GM18907 (cell line): ENCODE measurements around the gene HTR3D.
"Not testable (repeated sequence)": the region's sequence is repeated elsewhere in the genome, so short reads cannot be mapped to it uniquely, and the experiment has no call there.

ENCODE experiments used
- ATAC-seq: cut with Tn5 transposase; IDR thresholded peaks from one replicate; pipeline ENCODE4 v1.9.1; 2021; ENCODE audit warnings: mild to moderate bottlenecking, moderate library complexity; ENCODE audit not compliant: unreplicated experiment

The HTR3D gene

DNA sequence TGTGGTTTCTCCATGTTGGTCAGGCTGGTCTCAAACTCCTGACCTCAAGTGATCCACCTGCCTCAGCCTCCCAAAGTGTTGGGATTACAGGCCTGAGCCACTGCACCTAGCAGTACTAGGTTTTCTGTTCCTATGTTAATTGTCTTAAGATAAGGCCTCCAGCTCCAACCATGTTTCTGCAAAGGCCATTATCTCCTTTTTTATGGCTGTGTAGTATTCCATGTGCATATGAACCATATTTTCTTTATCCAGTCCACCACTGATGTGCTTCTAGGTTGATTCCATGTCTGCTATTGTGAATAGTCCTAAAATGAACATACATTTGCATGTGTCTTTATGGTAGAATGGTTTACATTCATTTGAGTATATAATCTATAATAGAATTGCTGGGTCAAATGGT is 31.1 kb downstream of the HTR3D start:
- no peak for ATAC-seq

DNA sequence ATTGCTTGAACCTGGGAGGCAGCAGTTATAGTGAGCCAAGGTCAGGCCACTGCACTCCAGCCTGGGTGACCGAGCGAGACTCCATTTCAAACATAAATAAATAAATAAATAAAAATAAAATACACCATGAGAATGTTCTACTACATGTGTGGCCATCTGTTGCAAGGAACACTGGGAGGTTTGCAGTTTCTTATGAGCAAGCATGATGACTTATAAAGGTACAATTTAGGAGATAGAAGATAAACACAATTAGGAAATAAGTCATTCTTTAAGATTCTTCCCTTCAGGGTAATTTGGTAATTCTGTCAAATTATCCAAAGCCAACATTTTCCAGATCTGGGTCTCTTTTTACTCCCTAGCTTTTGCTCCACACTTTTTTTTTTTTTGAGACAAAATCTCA is 34.7 kb downstream of the HTR3D start:
- no peak for ATAC-seq

DNA sequence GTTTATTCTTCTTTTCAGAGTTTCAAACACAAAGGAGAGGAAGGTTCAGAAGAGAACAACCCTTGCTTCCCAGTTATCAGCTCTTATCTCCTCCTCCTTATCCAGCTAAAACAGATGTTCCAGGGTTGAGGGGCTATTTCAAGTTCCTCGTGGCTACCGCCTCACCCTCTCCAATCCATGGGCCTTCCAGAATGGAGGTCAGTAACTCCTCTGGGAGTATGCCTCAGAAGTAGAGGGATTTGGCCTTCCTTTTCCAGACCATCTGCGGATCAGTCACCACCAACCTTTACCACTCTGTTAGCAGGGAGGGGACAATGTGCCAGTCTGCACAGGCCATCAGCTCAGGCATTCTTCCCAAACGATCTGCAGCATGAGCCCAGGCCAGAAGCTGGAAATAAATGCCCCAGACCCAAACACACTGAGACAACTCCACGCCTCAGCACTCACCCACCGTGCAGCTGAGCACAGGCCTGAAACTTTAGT is 36.1 kb downstream of the HTR3D start:
- no peak for ATAC-seq

DNA sequence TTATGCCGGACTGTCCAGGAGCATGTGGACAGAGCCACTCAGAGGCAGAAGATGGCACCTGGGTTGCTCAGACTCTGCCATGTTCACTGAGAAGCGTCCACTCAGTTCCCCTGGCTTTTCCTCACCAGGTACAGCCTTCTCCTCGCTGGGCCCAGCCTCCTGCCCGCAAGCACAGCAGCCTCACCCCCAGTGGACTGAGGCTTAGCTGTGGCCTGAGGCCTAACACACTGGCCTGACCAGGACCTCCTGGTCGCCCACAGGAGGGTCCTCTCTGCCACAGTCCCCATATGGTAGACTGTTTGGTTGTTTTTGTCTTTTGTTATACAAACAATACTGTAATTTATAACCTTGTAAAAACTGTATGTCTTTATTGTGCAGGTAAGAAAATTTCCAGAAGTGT is 36.8 kb downstream of the HTR3D start:
- no peak for ATAC-seq

DNA sequence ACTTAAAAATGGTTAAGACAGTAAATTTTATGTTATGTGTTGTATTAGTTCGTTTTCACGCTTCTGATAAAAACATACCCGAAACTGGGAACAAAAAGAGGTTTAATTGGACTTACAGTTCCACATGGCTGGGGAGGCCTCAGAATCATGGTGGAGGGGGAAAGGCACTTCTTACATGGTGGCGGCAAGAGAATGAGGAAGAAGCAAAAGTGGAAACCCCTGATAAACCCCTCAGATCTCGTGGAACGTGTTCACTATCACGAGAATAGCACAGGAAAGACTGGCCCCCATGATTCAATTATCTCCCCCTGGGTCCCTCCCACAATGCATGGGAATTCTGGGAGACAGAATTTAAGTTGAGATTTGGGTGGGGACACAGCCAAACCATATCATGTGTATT is 39.6 kb downstream of the HTR3D start:
- ATAC-seq, result not testable (repeated sequence)

DNA sequence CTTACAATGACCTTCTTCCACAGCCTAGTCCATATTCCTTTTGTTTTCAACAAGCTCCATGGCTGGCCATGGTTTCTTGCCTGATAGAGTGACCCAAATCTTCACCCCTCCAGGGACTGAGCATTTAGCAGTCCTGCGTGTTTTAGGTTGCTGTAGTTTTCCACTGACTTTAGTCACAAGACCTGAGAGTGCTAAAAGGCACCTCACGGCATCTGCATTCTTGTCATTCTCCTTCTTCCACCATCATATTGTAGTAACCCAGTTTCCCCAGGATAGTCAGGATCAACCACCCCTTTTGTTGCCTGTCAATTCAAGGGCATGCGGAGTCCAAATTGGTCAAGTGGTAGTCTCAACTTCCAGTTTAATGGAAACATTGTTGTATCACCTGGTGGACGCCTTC is 42.1 kb downstream of the HTR3D start:
- no peak for ATAC-seq

DNA sequence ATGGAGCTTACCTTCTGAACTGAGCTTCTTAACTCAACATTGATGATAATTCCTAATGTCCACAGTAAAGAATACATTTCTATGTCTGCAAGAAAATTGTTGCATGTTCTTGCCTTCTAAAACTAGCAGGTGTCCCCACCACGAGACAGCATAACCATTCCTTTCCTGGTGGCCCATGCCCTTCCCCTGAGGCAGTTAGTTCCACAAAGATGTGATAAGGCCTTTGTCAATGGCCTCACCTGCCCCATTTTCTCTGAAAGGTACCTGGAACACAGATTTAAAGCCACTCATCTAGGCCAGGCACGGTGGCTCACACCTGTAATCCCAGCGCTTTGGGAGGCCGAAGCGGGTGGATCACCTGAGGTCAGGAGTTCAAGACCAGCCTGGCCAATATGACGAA is 44.4 kb downstream of the HTR3D start:
- no peak for ATAC-seq

DNA sequence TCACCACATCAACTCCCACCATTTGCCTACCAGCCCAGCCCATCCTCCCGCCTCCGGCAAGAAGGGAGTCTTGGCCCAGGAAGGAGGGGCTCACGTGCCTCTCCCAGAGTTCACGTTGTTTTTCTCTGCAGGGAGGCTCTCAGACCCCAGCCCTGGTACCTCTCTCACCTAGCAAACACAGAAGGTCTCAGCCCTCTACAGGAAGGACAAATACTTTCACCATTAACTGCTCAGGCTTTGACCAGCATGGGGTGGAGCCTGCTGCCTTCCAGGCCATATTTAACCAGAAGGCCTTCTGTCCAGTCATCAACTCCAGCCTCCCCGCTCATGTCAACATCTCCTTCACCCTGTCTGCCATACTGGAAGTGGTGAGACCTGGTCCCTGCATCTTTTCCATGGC is 46.3 kb downstream of the HTR3D start:
- ATAC-seq, result no peak

DNA sequence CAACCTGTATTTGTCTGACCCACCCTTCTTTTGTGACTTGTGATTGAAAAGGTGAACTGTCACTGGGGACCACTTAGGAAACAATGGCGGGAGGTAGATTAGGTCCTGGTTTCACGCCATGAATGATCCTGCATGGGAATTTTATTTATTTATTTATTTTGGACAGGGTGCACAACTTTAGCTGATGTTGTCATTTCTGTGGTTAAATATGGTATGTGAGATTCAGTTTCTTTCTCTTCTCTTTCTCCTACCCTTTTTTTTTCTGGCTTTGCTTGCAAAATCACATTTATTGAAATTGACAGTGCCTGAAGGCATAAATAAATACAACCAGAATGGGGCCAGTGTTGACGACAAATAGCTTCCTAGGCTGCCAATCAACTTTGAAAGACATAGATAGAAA is 47.3 kb downstream of the HTR3D start:
- no peak for ATAC-seq

DNA sequence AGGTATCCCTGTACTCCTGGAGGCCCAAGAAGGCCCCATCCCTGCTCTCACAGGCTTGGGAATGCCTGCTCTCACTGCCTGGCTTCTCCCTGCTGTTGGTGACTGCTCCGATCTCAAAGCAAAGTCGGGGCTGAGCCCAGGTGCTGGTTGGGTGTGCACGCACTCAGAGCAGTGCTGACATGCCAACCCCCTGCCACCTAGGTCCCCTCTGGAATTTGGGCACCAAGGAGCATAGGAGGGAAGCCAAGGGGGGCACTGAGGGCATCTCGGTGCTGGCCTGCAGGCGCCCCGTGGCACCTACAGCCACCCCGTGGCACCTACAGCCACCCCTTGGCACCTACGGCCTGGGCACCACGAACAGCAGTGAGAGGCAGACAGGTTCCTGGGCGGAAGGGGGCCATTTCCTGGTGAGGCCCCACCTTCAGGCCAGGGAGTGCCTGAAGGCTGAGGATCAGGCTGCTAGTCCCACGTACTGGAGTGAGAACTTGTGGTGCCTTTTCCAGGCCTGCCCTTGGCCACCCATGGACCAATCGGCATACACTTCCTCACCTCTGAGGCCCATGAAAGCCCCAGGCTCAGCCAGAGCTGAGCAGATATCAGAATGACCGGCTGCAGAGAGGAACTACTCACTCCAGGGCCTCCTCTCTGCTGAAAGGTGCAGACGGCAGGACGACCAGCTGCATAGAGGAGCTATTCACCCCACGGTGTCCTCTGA is 49.7 kb downstream of the HTR3D start:
- ATAC-seq, result no peak

DNA sequence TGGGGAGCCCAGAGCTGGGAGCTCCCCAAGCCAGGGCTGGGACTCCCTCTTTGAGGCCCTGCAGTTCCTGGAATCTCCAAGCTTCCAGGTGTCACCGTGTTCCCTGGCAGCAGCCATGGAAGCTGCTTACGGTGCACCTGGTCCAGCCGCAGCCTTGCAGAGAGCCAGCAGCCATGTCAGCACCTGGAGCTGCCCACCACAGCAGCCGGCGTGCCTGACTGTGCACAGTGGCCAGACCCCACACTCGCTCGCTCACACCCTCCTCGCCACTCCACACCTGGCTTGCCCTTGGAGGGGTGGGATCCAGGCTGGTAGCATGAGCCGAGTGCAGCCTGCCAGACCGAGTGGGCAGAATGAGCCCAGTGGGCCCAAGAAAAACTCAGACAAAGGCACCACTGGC is 50.5 kb downstream of the HTR3D start:
- no peak for ATAC-seq

DNA sequence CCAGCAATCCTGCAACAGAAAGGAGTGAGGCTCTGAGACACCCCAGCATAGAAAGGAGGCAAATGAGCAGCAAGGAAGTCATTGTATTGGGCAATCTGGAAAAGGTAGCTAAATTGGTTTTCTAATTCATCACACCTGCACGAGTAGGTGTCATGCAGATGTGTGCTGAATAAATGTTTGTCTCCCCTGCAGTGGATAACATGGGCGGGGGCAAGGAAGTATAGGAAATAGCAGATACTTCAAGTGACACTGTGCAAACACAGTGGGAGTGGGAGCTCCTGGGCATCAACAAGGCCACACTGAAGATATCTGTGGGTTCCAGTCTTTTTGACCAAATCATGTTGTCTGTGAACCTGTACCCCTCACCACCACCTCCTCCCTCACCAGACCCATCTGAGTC is 50.9 kb downstream of the HTR3D start:
- no peak for ATAC-seq

DNA sequence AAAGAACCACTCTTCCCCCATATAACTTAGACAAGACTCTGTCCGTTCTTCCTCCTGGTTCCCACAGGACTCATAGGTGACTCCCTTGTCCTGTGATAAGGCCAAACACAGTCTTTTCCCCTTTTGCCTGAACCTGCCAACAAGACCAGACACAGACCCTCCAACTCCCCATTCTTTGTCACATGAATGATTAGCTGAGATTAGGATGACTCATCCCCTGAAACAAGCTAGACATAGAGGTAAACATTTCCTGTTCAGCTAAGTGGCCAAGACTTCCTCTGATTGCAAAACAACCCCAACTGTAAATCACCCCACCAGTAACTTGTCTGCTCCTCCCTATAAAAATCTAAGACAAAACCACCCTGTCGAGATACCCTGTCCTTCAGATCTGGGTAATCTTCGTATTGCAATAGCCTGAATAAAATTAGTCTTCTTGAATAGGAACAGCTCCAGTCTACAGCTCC is 53.9 kb downstream of the HTR3D start:
- ATAC-seq, result no peak
